Measurements from ENCODE around the gene EXOC6B.

The EXOC6B gene

DNA sequence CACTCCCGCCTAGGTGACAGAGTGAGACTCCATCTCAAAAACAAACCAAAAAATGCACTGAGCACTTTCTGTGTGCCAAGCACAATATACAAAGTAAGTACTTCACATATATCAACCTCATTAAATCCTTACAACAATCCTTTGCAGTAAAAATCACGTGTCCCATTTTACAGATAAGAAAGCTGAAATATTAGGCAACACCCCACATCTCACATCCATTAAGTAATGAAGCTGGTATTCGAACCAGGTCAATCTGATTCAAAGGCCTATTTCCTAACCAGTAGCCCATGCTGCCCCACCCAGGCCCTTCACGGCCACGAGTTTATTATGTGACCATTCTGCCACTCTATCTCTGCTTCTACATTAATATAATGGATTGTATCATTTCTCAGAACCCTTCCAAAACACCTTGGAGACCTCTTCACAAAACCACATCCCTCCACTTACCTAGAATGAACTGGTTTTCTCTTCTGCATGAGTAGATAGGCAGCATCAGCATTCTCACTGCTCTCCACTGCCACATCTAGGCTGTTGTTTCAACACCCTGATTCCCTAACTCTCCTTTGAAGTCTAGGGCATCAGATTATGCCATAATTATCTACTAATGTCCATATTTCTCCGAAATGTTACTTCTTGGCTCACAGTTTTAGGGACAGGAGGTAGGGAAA is 3.1 kb upstream of the EXOC6B start:
- no peak for DNase-seq

DNA sequence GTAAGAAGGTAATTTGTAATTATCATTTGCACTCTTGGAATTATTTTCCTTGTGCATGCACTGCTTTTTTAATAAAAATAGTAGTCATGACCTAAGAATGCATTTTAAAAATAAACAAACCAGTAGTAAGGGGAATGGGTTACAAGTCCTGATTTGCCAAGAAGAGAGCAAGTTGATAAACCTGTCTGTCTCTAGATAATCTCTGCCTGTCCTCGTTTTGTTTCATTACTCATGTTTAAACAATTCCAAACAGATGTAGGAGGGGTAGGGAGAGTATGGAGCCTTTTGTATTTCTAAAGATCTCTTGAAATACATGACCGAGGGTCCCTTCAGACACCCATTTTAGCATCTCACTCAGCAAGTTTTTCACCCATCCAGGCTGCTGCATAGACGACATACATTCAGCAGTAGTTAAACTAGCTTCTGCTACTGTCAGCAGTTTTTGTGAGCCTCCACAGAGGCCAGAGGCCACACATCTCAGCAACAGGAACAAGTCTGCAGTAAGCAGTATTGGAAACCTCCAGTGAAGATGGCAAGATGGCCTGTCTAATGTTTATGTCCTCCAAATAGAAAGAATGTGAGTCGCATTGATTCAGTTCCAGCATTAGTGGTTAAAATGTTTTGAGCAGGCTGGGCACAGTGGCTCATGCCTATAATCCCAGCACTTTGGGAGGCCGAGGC is 2.3 kb upstream of the EXOC6B start:
- no peak for DNase-seq

DNA sequence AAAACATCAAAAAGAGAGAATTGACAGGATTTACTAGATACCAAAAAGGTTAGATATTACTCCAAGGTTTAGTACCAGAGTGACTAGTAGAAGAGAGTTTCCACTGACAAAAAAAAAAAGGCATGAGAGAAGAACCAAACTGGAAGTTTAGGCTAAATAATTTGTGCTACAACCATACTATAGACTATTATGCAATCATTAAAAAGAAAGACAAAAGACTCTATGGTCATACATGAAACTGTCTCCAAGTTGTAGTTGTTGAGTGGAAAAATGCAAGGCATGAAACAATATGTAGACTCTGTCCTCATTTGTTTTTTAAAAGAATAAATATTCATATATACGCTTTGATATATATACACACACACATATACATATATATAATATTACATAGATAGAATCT is 1.7 kb upstream of the EXOC6B start:
- no peak for DNase-seq

DNA sequence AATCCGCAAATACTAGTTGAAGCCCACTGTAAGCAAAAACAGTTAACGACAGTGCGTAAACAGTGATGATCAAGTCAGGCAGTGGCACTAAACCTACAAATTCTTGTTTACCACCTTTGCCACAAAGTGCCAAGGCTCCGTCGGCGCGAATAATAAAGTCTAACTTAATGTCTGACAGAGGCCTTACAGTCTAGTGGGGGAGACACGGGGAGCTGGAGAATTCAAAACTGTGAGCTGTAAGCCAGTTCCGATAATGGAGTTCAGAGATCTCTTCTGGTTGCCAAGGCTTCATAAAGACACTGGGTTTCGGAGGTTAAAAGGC is 284 bp upstream of the EXOC6B start:
- no peak for DNase-seq

DNA sequence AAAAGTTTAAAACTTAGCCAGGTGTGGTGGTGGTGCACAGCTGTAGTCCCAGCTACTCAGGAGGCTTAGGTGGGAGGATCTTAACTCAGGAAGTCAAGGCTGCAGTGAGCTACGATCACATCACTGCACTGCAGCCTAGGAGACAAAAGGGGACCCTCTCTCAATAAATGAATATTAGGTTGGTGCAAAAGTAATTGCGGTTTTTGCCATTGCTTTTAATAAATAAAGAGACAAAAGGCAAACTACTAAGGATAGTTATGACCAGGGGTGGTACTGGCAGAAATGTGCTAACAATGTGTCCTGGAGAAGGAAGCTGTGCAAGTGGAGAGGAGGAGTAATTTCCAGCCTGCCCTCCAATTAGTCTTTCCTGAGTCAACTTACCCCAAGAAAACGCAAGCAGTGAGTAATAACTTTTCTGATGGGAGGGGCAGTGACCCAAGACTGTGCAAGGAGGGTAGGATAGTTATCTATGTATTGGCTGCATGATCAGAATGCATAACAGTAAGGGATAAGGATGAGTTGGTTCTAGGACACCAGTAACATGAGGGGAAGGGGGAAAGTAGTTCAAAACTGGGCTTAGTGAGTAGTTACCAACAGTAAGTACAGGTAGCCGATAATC is 1.5 kb downstream of the EXOC6B start:
- no peak for DNase-seq

DNA sequence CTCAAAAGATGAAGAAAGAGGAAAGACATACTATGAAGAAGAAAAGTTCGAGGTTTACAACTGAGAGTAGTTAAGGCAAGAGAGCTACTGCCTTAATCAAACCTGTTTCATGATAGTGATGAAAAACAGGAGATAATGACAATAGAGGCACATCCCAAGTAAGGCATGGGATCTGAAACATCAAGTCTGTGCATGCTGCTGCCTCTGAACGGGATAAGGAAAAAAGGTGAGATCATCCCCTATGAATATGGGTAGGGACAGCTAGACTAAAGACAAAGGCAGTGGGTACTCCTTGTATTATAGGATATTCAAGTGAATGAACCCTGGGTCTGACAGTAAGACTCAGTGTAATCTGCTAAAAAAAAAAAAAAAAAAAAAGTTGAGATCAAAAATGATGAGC is 3.0 kb downstream of the EXOC6B start:
- no peak for DNase-seq

DNA sequence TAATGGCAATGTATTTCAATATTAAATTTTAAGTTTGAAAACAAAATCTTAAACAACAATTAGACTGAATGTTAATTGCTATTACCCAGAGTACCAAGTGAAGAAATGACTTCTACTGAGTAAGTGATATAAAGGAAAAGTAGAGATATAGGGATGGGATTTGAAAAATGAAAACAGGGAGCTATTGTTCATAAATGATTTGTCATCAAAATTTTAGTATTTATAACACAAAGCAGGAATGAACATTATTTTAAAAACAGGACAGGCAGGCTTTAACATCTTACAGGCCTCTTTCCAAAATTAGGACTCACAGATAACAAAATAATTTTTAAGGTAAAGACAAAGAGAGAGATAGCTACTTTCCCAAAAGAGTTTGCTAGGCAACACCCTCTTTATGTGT is 3.9 kb downstream of the EXOC6B start:
- DNase-seq, result no peak

DNA sequence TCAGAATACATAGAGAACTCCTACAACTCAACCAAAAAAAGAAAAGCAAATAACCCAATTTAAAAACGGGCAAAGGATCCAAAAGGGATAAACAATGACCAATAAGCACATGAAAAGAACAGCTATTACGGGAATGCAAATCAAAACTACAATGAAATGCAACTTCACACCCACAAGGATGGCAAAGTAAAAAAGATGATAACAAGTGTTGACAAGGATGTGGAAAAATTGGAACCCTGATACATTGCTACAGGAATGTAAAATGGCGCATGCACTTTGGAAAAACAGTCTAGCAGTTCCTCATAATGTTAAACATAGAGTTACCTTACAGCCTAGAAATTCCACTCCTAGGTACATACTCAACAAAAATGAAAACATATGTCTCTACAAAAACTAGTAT is 4.7 kb downstream of the EXOC6B start:
- no peak for DNase-seq

DNA sequence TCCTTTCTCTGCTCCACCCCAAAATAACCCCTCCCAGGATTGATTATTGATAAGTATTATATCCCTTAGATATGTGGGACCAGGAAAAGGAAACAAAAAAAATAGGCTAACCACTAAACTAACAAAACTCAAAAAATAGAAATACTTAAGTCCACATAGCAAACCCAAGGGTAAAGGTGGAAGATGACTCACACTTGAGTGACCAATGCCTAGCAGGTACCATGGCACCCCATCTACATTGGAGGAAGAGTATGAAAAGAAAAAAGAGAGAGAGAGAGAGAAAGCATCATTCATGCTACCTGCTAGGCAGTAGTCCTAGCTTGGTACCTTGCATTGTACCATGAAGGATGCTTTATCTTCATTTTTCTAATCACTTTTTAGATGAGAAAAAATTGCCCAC is 6.3 kb downstream of the EXOC6B start:
- no peak for DNase-seq

DNA sequence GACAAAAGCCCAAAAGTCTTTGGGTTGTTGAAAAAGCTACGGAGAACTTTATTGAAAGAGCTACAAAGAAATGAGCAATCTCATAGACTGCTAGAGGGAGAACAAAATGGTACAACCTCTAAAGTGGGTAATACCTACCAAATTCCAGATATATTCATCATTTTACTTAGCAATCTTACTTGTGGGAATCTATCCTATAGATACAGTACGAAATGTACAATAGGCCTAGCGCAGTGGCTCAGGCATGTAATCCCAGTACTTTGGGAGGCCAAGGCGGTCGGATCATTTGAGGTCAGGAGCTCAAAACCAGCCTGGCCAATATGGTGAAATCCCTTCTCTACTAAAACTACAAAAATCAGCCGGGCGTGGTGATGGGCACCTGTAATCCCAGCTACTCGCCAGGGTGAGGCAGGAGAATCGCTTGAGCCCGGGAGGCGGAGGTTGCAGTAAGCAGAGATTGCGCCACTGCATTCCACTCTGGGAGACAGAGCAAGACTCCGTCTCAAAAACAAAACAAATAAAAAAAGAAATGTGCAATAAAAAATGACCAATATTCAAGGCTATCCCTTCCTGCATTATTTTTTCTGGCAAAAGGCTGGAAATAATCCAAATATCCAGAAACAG is 10.1 kb downstream of the EXOC6B start:
- no peak for DNase-seq

DNA sequence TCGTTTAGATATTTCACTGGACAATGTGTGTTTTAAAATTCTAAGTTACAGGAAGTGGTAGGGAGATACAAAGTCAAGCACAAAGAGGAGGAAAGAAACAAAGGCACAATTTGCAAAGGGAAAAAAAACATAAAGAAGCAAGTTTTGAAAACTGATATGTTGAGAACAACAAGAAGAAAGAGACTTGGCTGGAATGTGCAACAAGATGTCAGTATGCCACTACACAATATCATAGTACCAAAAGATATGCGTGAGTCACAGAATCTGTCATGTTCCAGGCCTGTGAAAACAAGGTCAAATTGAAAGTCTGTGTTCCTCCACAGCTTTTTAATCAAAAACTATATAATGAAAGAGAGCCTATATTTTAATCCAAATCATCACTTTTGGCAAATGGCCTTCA is 12.0 kb downstream of the EXOC6B start:
- DNase-seq, result no peak

DNA sequence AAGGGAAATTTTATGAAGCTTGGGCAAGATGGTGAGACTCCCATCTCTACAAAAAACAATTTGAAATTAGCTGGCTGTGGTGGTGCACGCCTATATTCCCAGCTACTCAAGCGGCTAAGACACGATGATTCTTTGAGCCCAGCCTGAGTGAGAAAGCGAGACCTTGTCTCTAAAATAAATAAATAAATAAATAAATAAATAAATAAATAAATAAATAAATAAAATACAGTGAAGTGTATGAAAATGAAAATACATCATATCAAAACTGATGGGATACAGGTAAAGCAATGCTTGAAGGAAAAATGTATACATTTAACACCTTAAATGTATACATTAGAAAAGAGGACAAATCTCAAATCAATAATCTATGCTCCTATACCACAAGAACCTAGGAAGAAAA is 15.7 kb downstream of the EXOC6B start:
- DNase-seq, result no peak

DNA sequence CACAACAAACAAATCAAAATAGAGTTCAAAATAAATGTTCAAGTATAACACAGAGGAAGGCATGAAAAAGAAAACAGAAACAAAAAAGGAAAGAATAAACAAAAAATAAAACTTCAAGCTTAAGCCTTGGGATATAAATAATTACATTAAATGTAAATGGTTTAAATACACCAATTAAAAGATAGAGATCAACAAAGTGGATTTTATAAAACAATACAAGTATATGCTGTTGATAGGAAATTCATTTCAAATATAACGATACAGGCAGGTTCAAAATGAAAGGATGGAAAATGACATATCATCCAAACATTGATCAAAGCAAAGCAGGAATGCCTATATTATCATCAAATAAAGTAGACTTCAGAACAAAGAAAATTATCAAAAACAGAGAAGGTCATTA is 16.7 kb downstream of the EXOC6B start:
- DNase-seq, result no peak

DNA sequence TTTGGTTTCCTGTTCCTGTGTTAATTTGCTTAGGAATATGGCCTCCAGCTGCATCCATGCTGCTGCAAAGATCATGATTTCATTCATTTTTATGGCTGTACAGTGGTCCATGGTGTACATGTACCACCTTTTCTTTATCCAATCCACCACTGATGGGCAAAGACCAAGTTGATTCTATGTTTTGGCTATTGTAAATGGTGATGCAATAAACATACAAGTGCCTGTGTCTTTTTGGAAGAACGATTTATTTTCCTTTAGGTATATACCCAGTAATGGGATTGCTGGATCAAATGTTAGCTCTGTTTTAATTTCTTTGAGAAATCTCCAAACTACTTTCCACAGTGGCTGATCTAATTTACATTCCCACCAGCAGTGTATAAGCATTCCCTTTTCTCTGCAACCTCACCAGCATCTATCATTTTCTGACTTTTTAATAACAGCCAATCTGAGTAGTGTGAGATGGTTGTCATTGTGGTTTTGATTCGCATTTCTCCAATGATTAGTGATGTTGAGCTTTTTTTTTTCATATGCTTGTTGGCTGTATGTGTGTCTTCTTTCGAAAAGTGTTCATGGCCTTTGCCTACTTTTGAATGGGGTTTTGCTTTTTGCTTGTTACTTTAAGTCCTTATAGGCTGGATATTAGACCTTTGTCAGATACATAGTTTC is 19.4 kb downstream of the EXOC6B start:
- DNase-seq, result no peak

DNA sequence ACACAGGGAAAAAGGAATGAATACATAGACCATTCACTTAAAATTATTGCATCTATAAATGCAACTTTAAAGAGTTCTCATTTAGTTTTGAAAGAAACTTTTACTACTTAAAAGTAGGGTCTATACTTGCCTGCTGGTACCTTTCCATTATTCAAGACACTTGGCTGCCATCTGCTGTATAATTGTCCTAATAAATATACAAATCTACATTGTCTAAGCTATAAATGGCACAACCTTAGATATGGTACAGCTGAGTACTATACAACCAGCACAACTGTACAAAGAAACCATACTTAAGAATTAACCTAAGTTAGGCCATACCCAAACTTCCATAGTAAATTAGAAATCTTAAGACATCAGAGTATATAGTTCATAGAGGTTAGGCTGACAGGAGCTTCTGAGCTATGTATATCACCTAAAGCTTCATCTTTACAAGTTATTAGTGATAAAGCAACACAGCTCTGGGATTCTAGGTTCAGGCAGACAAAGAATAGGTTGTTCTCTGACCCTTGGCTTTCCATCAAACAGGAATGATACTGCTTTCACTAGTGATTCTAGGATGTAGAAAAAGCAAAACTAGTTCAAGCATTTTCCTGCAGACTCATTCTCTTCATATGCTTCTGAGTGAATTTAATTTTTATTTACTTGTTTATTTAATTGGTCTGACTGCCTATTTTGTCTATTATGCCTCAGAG is 22.1 kb downstream of the EXOC6B start:
- no peak for DNase-seq

DNA sequence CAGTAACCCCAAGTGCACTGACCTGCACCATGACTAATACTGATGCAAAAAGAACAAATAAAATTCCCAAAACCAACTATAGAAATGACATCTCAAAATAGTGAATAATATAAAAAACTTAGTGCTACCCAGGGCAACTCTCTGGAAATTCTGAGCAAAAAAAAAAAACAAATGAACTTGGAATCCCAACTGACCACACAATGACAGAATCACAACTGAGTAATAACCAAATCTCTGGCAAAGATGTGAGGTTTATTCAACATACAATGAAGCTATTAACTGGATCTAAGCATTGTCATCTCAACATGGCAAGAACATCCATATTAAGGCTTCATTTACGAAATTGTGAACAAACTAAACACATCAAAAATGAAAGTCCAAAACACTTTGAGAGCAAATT is 22.7 kb downstream of the EXOC6B start:
- no peak for DNase-seq

DNA sequence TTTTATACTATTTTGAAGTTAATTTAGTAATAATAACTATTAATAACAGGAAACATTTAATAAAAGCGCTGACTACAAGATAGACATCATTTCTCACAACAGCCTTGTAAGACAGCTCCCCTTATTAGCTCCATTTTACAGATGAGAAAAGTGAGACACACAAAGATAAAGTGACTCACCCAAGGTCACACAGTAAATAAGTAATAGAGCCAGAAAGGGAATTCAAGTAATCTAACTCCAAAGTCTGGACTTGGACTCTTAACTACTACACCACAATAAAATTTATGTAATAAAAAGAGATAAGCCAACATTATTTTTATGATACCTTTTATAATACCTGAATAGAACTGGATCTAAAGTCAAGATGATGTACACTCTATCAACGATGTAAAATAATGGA is 25.3 kb downstream of the EXOC6B start:
- no peak for DNase-seq

DNA sequence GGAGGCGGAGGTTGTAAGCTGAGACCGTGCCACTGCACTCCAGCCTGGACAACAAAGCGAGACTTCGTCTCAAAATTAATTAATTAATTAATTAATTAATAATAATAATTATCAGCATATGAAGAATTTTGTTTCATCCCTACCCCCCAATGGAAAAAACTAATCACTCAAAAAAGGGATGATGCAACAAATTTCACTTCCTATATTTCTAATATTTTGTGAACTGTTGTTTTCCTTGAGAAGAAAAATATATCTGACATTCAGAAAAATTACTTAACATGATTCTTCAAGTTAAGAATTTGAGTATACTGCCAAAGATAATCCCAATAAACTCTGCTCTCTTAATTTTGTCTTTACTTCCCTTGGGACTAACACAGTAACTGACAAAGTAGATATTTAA is 28.1 kb downstream of the EXOC6B start:
- DNase-seq, result no peak

DNA sequence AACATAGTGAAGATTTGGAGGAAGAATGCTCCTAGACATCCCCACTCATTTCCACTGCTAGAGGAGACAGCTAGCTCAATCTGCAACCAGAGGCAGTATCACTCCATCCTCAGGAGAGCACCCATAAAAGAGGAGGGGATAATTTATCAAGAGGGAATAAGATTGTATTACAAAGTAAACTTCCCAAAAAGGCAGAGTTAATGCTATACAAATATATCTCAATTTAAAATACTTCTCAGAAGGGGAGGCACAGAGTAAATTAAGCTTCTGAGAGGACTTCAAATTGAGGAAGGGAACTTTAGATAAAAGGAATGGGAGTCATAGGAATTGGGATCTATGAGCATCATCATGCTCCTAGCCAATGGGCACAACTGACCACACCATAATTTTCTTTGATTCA is 29.1 kb downstream of the EXOC6B start:
- DNase-seq, result no peak

DNA sequence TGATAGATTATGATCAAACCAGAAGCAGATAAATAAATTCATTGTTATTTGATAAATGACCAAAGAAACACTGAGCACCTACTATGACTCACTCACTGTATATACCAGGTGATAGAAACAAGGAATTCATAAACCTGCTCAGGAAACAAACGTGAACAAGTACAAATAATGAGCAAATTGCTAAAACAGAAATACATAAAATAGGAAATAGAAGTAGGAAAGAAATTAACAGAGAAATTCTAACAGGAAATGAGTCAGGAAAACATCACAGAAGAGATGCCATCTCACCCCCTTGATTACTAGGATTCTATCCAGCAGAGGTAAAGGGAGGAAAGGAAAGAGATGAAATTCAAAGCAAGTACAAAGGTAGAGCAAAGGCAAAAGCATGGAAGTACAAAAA is 31.3 kb downstream of the EXOC6B start:
- DNase-seq, result no peak

DNA sequence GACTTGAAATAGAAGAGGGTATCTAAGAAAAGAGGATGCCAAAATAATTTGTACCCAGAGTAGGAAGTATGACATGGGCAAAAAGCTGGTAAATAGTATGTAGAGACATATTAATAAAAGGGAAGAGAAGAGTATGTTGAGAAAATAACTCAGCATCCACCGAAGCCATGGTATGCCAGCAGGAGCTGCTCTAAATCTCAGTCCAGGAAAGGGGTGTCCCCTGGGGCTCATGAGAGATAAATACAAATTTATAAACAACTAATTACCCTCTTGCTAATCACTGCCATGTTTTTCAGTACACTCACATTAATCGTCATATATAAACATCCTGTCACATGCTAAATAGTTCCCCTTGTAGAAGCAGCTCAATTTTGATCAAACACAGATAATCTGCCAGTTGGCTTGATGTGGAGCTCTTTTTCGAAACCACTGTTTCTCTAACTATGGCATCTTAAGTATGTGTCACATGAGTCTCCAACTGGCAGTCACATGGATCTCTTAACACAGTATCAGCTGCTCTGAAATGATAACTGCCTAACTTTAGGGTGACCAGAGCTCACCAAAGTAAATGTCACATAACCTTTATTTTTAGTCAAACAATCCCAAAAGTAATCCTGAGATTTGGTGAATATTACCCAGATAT is 31.9 kb downstream of the EXOC6B start:
- DNase-seq, result no peak

DNA sequence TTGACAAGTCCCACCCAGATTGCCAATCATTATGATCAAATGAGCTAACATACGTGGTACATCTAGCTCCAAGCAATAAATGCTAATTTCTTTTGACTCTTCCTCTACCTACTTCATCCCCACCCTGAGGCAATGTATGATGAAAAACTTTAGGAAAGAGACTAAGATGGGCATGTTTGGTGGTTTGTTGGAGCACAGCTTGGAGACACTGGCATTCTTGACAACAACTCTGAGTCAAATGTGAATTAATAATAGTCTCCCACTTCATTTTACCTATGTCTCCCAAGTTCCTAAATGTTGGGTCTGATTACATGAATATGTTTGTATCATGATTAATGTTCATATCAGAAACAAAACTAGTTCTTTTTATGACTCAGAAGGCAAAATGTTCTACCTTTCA is 36.6 kb downstream of the EXOC6B start:
- DNase-seq, result no peak

DNA sequence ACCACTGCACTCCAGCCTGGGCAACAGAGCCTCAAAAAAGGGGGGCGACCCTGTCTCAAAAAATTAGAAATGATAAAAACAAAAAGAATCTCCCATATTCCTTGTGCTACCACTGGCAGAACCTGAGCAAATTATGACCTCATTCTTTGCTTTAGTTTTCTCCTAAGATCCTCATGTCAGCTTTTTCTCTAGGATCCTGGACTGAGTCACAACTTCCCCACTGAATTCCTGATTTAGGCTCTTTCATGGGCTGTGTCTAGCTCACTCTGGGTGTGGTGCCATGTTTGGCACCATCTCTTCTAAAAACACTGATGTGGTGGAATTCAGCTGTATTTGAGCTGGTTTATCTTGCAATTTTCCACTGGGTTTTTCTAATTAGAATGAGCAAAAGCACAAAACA is 37.1 kb downstream of the EXOC6B start:
- no peak for DNase-seq

Measured in activated CD4-positive, alpha-beta T cell treated with anti-CD3 and anti-CD28 coated beads for 1 hour (primary cell).